ENCODE results near the gene CD302.
"Not testable (repeated sequence)": the region's sequence is repeated elsewhere in the genome, so short reads cannot be mapped to it uniquely, and the experiment has no call there.

CD302 gene

DNA sequence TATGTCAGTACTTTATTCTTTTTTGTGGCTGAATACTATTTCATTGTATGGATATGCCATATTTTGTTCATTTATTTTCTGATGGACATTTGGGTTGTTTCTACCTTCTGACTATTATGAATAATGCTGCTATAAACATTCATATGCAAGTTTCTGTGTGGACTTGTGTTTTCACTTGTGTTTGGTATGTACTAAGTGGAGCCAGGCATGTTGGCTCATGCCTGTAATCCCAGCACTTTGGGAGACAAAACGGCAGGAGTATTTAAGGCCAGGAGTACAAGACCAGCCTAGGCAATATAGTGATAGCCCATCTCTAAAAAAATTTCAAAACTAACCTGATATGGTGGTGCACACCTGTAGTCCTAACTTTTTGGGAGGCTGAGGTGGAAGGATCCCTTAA lies 62.4 kb downstream of the CD302 start:
- in situ Hi-C loops (cut with HindIII; ENCODE audit: low pct_unique_long_range_greater_than_20kb, low sequenced_read_pairs): no loop called here
- no peak for DNase-seq (ENCODE audit: low read depth in 1 of 2, low spot score in 1 of 2)
- no peak for TF ChIP-seq JUND (IDR thresholded peaks at IDR 0.05; ENCODE audit: low read depth)

DNA sequence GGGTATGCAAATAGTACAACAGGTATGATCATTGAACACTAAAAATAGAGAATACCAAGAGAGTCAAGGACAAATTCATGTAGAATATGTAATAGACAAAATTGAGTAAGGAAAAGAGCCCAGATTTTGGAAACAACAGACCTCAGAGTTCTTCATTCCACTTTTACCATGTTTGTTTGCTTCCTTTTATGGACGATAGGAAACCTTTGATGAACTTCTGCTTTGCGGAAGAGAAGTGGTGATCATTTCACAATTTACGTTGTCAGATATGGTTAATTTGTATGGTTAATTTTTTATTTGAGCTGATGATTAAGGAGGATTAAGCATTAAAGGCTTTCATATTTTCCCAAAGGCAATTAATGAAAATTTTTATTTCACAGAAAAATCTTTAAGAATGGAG lies 69.4 kb downstream of the CD302 start:
- in situ Hi-C loops (cut with HindIII; ENCODE audit: low pct_unique_long_range_greater_than_20kb, low sequenced_read_pairs): no loop called here
- TF ChIP-seq JUND (IDR thresholded peaks at IDR 0.05; ENCODE audit: low read depth): no peak

DNA sequence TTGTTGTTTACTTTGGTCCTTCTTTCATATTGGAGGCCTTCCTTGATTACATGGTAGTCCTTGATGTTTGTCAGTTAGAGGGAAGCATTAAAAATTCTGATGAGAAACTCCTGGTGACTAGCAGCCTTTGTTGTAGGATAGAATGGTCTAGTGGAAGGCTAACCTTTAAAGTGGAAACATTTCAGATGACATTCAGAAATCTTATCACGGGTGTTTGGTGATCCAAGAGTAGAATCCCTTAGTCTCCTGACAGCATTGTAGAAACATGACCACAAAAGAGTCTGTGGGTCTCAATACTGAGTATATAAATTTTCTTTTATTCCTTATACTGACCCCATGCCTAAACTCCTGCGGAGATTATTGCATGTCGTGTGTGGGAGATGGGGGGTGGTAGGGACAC lies 72.3 kb downstream of the CD302 start:
- no peak for DNase-seq (ENCODE audit: low read depth in 1 of 2, low spot score in 1 of 2)
- in situ Hi-C loops (cut with HindIII; ENCODE audit: low pct_unique_long_range_greater_than_20kb, low sequenced_read_pairs): no loop called here
- no peak for TF ChIP-seq JUND (IDR thresholded peaks at IDR 0.05; ENCODE audit: low read depth)

More for the DNA sequence above, 69.4 kb downstream of the CD302 start:
- no peak for DNase-seq (ENCODE audit: low read depth in 1 of 2, low spot score in 1 of 2)

DNA sequence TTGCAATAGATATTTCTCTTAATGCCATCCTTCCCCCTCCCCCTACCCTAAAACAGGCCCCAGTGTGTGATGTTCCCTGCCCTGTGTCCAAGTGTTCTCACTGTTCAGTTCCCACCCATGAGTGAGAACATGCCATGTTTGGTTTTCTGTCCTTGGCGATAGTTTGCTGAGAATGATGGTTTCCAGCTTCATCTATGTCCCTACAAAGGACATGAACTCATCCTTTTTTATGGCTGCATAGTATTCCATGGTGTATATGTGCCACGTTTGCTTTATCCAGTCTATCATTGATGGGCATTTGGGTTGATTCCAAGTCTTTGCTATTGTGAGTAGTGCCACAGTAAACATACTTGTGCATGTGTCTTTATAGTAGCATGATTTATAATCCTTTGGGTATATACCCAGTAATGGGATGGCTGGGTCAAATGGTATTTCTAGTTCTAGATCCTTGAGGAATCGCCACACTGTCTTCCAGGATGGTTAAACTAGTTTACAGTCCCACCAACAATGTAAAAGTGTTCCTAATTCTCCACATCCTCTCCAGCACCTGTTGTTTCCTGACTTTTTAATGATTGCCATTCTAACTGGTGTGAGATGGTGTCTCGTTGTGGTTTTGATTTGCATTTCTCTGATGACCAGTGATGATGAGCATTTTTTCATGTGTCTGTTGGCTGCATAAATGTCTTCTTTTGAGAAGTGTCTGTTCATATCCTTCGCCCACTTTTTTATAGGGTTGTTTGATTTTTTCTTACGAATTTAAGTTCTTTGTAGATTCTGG lies 73.0 kb downstream of the CD302 start:
- in situ Hi-C loops (cut with HindIII; ENCODE audit: low pct_unique_long_range_greater_than_20kb, low sequenced_read_pairs); DNase-seq (ENCODE audit: low read depth in 1 of 2, low spot score in 1 of 2): not testable (repeated sequence)

DNA sequence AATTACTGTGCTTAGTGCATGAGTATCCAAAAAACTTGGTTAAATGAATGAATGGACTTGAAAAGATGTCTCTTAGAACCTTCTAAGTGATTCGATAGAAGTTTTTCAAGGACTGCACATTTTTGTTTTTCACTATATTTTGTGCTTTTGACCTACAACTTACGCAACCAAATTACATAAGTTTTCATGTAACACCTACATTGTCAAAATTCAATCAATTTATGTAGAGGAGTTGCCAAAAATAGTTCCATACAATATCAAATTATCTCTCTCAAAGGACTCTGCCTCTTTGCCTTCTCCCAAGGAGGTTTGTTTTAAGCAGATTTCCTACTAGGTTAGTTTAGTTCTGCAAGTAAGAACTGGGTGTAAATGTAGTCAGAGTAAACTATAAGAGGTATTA lies 75.4 kb downstream of the CD302 start:
- in situ Hi-C loops (cut with HindIII; ENCODE audit: low pct_unique_long_range_greater_than_20kb, low sequenced_read_pairs): no loop called here
- TF ChIP-seq JUND (IDR thresholded peaks at IDR 0.05; ENCODE audit: low read depth): no peak
- DNase-seq (ENCODE audit: low read depth in 1 of 2, low spot score in 1 of 2): no peak

DNA sequence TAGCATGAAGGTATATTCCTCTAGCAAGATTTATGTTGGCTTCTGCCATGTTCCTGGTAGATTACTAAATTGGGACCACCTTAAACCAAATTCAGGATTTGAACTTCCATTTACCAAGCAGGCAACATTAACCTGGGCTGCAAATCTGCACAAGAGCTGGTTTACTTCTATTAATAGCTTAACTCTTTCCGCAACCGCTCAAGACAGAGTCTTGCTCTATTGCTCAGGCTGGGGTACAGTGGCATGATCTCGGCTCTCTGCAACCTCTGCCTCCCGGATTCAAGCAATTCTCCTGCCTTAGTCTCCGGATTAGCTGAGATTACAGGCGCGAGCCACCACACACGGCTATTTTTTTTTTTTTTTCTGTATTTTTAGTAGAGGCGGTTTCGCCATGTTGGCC lies 77.3 kb downstream of the CD302 start:
- in situ Hi-C loops (cut with HindIII; ENCODE audit: low pct_unique_long_range_greater_than_20kb, low sequenced_read_pairs): no loop called here
- no peak for TF ChIP-seq JUND (IDR thresholded peaks at IDR 0.05; ENCODE audit: low read depth)
- DNase-seq (ENCODE audit: low read depth in 1 of 2, low spot score in 1 of 2): no peak
